Mucosa of rectum (tissue), 2 donors: ENCODE data around the gene PPP2R5A.
"Not testable (repeated sequence)": the region's sequence is repeated elsewhere in the genome, so short reads cannot be mapped to it uniquely, and the experiment has no call there.

Experiments used
- H3K27ac ChIP-seq, 2 donors: one replicate each; pipeline ENCODE4 v1.7.0; 2013; ENCODE audit warnings: inconsistent platforms in 2 of 2, low read depth in 2 of 2, low read length in 2 of 2
- H3K27me3 ChIP-seq, 2 donors: one replicate each; pipeline ENCODE4 v1.7.0; 2013; ENCODE audit warnings: low read length in 2 of 2; ENCODE audit not compliant: control insufficient read depth in 2 of 2, insufficient read depth in 2 of 2
- H3K36me3 ChIP-seq, 2 donors: one replicate each; pipeline ENCODE4 v1.7.0; 2013; ENCODE audit warnings: low read length in 2 of 2; ENCODE audit not compliant: control insufficient read depth in 2 of 2, insufficient read depth in 2 of 2
- H3K4me1 ChIP-seq, 2 donors: one replicate each; pipeline ENCODE4 v1.7.0; 2013; ENCODE audit warnings: low read length in 2 of 2, mild to moderate bottlenecking in 1 of 2; ENCODE audit not compliant: control insufficient read depth in 2 of 2, insufficient read depth in 2 of 2
- H3K4me3 ChIP-seq, 2 donors: one replicate each; pipeline ENCODE4 v1.7.0; 2013; ENCODE audit warnings: low read length in 2 of 2
- H3K9ac ChIP-seq, 2 donors: one replicate each; pipeline ENCODE4 v1.7.0; 2013; ENCODE audit warnings: low read length in 2 of 2, low read depth in 1 of 2, mild to moderate bottlenecking in 1 of 2
- H3K9me3 ChIP-seq, 2 donors: one replicate each; pipeline ENCODE4 v1.7.0; 2013; ENCODE audit warnings: low read length in 2 of 2; ENCODE audit not compliant: control insufficient read depth in 2 of 2
- donor health status: healthy.
- donor health status: Normal muscosa, but diverticular disease.

The PPP2R5A gene

DNA sequence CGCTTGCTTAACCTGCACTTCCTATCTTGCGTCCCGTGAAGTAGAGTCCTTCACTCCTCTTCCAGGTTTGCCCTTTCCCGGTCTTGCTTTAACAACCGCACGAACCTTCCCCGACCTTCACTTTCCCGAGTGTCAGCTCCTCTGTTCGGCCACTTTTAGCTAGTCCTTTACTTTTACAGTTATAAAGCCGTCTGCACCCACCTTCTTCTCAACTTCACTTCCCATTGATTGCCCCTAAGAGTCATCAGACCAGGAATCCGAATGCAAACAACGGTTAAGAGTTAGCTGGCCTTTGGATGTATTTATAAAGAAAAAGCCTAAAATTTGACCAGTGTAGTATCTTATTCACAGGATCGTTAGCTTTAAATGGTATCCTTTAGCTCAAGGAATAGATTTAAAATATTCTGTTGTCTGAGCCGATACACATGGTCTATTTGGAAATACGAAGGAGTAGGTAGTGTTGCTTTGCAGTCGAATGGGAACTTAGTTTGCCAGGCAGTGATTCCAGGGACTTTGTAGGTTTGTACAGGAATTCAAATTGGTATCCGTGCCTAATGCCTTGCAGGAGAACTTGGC lies 1.4 kb downstream of the PPP2R5A start:
- peaks cover 20 to 31% of the 10 kb centered on the region in 2 donors for H3K4me1 ChIP-seq
- no peaks in the 10 kb centered on the region for H3K36me3 ChIP-seq
- peak overlapping the region; percentile 89 to 100 for H3K4me3 ChIP-seq
- no peaks in the 10 kb centered on the region for H3K9me3 ChIP-seq
- peak overlapping the region; percentile 98 to 99 for H3K9ac ChIP-seq
- H3K27me3 ChIP-seq: no peaks in the 10 kb centered on the region
- H3K27ac ChIP-seq: peak overlapping the region; percentile 99

DNA sequence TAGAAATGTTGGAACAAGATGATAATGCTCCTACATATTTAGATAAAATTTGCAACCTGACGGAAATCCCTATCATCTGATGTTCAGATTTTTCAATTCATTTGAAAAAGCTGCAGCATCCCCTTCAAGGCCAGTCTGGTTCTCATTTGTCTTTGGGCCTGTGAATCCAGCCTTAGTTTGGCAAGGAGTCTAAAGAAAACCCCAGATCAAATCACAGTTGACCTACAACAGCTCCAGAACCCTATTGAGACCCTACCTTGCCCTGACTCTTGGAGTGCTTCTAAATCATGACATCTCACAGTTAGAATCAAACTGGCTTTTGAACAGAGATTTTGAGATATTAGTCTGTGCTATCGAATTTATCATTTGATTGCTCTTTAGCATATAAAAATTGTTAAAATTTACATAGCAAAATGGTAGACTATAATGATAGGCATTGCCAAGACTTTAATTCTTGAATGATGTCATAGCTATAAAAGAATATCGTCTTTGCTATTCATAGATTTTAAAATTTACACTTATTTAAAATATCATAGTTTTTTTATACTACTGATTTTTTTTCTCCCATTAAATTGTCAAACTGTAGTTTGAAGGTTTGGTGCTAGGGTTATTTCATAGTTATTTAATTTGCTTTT lies 2.2 kb downstream of the PPP2R5A start:
- H3K9me3 ChIP-seq: no peaks in the 10 kb centered on the region
- H3K9ac ChIP-seq: peak overlapping the region; percentile 98 to 99
- H3K4me3 ChIP-seq: peak overlapping the region; percentile 89 to 100
- H3K27ac ChIP-seq: peak overlapping the region; percentile 16 to 52
- no peaks in the 10 kb centered on the region for H3K36me3 ChIP-seq
- no peaks in the 10 kb centered on the region for H3K27me3 ChIP-seq
- peaks cover 20 to 33% of the 10 kb centered on the region in 2 donors for H3K4me1 ChIP-seq

DNA sequence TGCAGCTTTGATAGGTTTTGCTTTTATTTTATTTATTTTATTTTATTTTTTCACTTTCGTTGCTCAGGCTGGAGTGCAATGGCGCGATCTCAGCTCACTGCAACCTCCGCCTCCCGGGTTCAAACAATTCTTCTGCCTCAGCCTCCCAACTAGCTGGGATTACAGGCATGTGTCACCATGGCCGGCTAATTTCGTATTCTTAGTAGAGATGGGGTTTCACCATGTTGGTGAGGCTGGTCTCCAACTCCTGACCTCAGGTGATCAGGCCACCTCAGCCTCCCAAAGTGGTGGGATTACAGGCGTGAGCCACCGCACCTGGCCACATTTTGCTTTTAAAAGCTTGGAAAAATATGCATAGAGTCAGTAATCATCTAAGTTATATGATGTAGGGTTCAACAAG lies 2.8 kb downstream of the PPP2R5A start:
- H3K27me3 ChIP-seq, H3K36me3 ChIP-seq, H3K9me3 ChIP-seq, H3K27ac ChIP-seq, H3K9ac ChIP-seq: not testable (repeated sequence)
- Histone ChIP-seq H3K4me1 (peaks cover 20 to 33% of the 10 kb centered on the region in 2 donors), H3K4me3 (peak overlapping the region in 1 of 2 donors; percentile 100)

DNA sequence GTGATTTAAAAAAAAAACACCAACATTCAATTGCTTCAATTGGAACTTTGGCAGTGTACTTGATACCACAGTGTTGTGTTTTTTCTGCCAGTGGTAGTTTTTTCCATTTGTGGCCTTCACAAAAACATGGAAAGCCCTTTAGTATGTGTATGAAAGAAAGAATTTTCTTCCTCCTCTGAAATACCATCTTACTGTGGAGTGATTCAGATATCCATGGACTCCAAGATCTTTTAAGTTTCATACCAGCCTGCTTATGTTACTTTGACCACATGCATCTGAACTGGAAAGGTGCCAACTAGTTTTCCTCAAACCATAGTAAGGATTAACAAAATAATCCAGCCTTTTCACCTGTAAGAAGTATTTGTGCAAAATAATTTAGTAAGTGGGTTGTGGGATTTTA lies 3.4 kb downstream of the PPP2R5A start:
- Histone ChIP-seq H3K9me3 (no peaks in the 10 kb centered on the region), H3K4me3 (peak overlapping the region in 1 of 2 donors; percentile 100), H3K9ac (no peak overlapping the region), H3K27me3 (no peaks in the 10 kb centered on the region), H3K4me1 (peaks cover 20 to 33% of the 10 kb centered on the region in 2 donors), H3K36me3 (no peaks in the 10 kb centered on the region), H3K27ac (no peak overlapping the region)

DNA sequence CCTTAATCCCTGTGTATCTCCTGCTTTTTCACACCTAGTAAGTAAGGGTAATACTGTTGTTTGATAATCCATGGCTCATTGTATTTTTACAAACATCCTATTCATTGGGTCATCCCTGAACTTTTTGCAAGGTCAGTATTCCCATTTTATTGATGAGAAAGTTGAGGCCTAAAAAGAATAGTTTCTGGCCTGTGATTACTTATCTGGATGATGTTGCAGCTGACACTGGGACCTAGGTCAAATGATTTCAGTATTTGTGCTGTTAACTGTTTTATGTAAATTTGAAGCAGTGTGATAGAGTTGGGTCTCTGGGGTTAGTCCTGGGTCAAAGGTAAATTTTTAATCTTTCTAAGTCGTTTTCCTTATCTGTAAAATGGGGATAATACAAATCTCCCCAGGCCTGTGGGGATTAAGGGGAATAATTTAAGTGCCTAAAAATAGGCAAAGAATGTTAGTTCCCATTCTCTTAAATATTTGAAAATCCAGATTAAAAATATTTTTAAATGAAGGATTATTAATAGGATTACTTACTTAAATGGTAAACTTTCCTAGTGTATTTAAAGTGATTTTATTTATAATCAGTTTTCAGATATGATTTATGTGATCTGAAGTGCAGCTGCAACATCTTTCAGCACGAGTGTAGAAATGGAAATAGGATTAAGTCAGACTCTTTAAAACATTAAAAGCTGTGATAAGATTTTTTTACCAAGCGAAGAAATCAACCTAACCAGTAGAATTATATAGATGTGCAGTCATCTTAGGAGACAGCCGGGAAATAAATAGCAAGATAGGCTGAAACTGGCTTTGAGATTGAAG lies 4.3 kb downstream of the PPP2R5A start:
- peak overlapping the region in 1 of 2 donors; percentile 41 for H3K4me3 ChIP-seq
- H3K36me3 ChIP-seq: no peaks in the 10 kb centered on the region
- H3K4me1 ChIP-seq: peaks cover 12 to 27% of the 10 kb centered on the region in 2 donors
- H3K27me3 ChIP-seq: no peaks in the 10 kb centered on the region
- H3K9me3 ChIP-seq: no peaks in the 10 kb centered on the region
- H3K27ac ChIP-seq: no peak overlapping the region
- H3K9ac ChIP-seq: peak overlapping the region in 1 of 2 donors; percentile 41

DNA sequence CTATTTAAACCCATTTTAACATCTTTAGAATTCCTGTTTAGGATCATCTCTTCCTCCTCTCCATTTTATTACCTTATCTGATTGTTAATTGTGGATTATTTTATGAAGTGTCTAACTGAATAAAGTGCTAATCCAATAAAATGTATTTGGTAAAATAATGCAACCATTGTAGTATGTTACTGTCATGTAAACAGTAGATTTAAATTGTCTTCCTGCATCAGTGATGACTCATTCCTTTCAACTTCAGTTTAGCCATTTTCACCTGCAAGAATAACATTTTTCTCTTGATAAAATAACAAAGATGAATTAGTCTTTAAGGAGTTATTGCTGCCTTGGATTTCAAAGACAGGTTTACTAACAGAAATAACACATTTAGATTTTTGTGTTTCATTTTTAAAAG lies 5.4 kb downstream of the PPP2R5A start:
- no peaks in the 10 kb centered on the region for H3K36me3 ChIP-seq
- H3K9ac ChIP-seq: no peak overlapping the region
- H3K9me3 ChIP-seq: no peaks in the 10 kb centered on the region
- peaks cover 12 to 27% of the 10 kb centered on the region in 2 donors for H3K4me1 ChIP-seq
- H3K27me3 ChIP-seq: no peaks in the 10 kb centered on the region
- no peak overlapping the region for H3K27ac ChIP-seq
- H3K4me3 ChIP-seq: no peak overlapping the region

DNA sequence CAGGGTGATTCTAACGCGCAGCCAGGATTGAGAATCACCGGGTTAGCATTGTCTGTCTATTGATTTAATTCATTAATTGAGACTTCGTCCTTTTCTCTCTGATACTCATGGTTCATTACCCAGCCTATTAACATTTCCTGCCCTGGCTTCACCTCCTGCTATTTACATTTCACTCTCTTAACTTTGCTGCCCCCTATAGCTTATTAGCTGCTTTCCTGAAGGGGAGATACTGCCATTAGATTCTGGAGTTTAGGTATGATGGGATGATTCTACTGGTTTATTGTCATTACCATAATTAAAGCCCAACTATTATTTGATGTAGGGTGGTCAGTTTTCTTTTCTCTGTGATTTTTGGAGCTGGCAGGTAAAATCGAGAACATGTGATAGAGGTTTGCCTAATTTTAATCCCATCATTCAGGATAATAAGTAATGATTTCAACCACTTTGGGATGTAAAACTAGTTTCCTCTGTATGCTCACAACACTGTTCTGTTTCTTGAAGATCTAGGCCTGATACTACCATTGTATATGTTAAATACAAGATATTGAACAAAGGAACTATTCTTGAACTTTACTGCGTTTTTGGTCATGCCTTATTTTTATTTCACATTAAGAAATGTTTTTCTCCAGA lies 6.4 kb downstream of the PPP2R5A start:
- H3K9ac ChIP-seq: no peak overlapping the region
- no peaks in the 10 kb centered on the region for H3K9me3 ChIP-seq
- H3K4me3 ChIP-seq: no peak overlapping the region
- no peaks in the 10 kb centered on the region for H3K27me3 ChIP-seq
- peaks cover 12 to 27% of the 10 kb centered on the region in 2 donors for H3K4me1 ChIP-seq
- no peak overlapping the region for H3K27ac ChIP-seq
- H3K36me3 ChIP-seq: no peaks in the 10 kb centered on the region

DNA sequence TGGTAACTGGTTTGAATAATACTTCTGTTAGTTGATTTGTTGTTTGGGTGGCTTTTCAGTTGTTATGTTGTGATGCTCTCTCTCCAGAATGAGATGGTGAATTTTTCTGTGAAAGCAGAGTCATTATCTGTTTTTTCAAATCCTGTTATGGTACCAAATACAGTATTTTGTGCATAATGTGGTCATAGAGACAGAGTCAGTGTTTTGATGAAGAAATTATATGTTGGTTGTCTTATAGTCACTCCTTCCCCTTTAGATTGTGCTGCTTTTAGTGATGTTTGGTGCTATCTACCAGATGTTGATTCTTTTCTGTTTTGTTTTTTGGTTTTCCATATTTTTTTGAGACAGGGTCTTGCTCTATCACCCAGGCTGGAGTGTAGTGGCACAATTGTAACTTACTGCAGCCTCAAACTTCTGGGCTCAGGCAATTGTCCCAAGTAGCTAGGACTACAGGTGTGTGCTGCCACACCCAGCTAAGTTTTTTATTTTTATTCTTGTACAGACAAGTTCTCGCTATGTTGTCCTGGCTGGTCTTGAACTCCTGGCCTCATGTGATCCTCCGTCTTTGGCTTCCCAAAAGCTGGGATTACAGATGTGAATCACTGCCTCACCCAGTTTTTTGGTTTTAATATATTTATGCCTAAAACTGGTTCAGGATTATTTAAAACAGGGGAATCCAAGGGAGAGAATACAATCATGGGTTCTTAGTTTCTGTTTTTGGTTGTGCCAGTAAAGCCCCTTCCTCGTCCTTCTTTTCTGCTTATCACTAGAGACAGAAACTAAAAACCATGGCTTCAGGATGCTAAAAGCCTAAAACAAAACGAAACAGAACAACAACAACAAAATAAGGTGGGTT lies 7.3 kb downstream of the PPP2R5A start:
- H3K36me3 ChIP-seq: no peaks in the 10 kb centered on the region
- no peaks in the 10 kb centered on the region for H3K9me3 ChIP-seq
- no peak overlapping the region for H3K4me3 ChIP-seq
- no peak overlapping the region for H3K27ac ChIP-seq
- peaks cover 8 to 23% of the 10 kb centered on the region in 2 donors for H3K4me1 ChIP-seq
- H3K27me3 ChIP-seq: no peaks in the 10 kb centered on the region
- no peak overlapping the region for H3K9ac ChIP-seq

DNA sequence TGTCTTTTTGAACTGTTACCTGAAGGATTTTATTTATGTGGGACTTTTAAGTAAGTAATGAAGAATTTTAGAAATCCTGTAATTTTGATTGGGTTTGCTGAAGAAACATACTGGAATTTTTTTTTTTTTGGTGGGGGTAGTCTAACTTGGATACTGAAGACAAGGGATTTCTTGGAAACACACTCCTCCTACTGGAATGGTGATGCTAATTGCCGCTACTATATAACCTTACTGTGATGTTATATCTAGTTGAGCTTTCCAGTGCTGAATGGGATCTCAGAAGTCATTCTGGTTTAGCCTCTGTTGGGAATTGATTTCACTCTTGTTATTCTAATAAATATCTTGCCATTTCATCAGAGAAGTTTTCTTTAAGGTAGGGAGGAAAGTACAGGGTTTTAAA lies 8.4 kb downstream of the PPP2R5A start:
- Histone ChIP-seq H3K27me3 (no peaks in the 10 kb centered on the region), H3K27ac (no peak overlapping the region), H3K9ac (no peak overlapping the region), H3K36me3 (no peaks in the 10 kb centered on the region), H3K4me3 (no peak overlapping the region), H3K4me1 (peaks cover 1 to 16% of the 10 kb centered on the region in 2 donors), H3K9me3 (no peaks in the 10 kb centered on the region)
